GM12878 (cell line): ENCODE results near the gene TMEM86B.
"Not testable (repeated sequence)": the region's sequence is repeated elsewhere in the genome, so short reads cannot be mapped to it uniquely, and the experiment has no call there.

ENCODE experiments used
- CTCF ChIP-seq, 3 experiments: IDR thresholded peaks in 2 of 3; conservative IDR thresholded peaks in 1 of 3; 2 replicates each; pipeline ENCODE4 v1.5.1; 2011; ENCODE audit warnings: low read depth in 3 of 3, low read length in 3 of 3, mild to moderate bottlenecking in 3 of 3, control low read depth in 2 of 3, moderate library complexity in 2 of 3, inconsistent platforms in 1 of 3, mixed read lengths in 1 of 3; ENCODE audit not compliant: control insufficient read depth in 2 of 3, insufficient read depth in 1 of 3; ENCODE audit errors: extremely low read depth in 1 of 3
- EED ChIP-seq: sonication (generic); IDR thresholded peaks from 2 replicates; pipeline ENCODE4 v1.6.1; 2016; ENCODE audit warnings: antibody characterized with exemption, low read depth
- HDAC2 ChIP-seq: fragments of 200-600 bp; sonication (generic); IDR thresholded peaks from 2 replicates; pipeline ENCODE4 v1.6.1; 2017
- KDM1A ChIP-seq: fragments of 200-600 bp; sonication (generic); IDR thresholded peaks from 2 replicates; pipeline ENCODE4 v1.6.1; 2016; ENCODE audit warnings: borderline replicate concordance
- POLR2AphosphoS5 ChIP-seq: IDR thresholded peaks from 2 replicates; pipeline ENCODE4 v1.6.1; 2011; ENCODE audit warnings: mild to moderate bottlenecking, low read length, inconsistent platforms
- TF ChIP-seq, protein P1 (sequence below): IDR thresholded peaks from 2 replicates; pipeline ENCODE4 v1.6.1; 2012; ENCODE audit warnings: low read length, inconsistent platforms

- TF ChIP-seq POLR2AphosphoS5, EED, HDAC2, KDM1A: not testable (repeated sequence)
- TF ChIP-seq, protein P1, sequence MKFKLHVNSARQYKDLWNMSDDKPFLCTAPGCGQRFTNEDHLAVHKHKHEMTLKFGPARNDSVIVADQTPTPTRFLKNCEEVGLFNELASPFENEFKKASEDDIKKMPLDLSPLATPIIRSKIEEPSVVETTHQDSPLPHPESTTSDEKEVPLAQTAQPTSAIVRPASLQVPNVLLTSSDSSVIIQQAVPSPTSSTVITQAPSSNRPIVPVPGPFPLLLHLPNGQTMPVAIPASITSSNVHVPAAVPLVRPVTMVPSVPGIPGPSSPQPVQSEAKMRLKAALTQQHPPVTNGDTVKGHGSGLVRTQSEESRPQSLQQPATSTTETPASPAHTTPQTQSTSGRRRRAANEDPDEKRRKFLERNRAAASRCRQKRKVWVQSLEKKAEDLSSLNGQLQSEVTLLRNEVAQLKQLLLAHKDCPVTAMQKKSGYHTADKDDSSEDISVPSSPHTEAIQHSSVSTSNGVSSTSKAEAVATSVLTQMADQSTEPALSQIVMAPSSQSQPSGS: not testable (repeated sequence)
- 0 out of 6 replicates have a peak, but pooled peaks of 1 of the 3 experiments have one; percentile 9 for TF ChIP-seq CTCF (IDR thresholded peaks at IDR 0.05 in 2 of 3, conservative IDR thresholded peaks at IDR 0.05 in 1 of 3; ENCODE audit: control insufficient read depth in 2 of 3, extremely low read depth in 1 of 3, insufficient read depth in 1 of 3, low read depth in 3 of 3, low read length in 3 of 3)
Measured at GRCh38 chr19:55202199-55202598, 26.4 kb downstream of the TMEM86B start.
